ENCODE measurements around the gene CACNG7.

DNA sequence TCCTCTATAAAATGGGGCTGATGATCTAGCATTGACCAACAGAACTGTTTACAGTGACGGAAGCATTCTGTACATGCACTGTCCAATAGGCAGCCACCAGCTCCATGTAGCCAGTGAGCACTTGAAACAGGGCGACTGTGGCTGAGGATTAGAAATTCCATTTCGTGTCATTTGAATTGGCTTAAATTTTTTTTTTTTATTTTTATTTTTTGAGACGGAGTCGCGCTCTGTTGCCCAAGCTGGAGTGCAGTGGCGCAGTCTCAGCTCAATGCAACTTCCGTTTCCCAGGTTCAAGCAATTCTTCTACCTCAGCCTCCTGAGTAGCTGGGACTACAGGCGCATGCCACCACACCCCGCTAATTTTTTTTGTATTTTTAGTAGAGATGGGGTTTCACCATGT, 24.0 kb upstream of the CACNG7 start:
- TF ChIP-seq, protein P1, sequence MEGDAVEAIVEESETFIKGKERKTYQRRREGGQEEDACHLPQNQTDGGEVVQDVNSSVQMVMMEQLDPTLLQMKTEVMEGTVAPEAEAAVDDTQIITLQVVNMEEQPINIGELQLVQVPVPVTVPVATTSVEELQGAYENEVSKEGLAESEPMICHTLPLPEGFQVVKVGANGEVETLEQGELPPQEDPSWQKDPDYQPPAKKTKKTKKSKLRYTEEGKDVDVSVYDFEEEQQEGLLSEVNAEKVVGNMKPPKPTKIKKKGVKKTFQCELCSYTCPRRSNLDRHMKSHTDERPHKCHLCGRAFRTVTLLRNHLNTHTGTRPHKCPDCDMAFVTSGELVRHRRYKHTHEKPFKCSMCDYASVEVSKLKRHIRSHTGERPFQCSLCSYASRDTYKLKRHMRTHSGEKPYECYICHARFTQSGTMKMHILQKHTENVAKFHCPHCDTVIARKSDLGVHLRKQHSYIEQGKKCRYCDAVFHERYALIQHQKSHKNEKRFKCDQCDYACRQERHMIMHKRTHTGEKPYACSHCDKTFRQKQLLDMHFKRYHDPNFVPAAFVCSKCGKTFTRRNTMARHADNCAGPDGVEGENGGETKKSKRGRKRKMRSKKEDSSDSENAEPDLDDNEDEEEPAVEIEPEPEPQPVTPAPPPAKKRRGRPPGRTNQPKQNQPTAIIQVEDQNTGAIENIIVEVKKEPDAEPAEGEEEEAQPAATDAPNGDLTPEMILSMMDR (IDR thresholded peaks at IDR 0.05), result no peak
- TF ChIP-seq POLR2A (IDR thresholded peaks at IDR 0.05), result no peak

All from lower leg skin (tissue), 3 donors.